GM03348 (cell line): ENCODE results near the gene S1PR4.

Source experiments
- DNase-seq: peaks from one replicate; pipeline ENCODE4 v3.0.0; 2012; ENCODE audit warnings: low spot score

Gene S1PR4

GRCh38 chr19:3178377-3178972 lies at the start of gene S1PR4:
Gene S1PR4, plus strand, starts transcription at chr19:3178769. Its CDS starts 24 bp downstream, at chr19:3178793.
- DNase-seq, result no peak

- peak; percentile 58 for DNase-seq
Observed at GRCh38 chr19:3129112-3129511, 49.5 kb upstream of the S1PR4 start.

GRCh38 chr19:3131168-3131567 lies 47.4 kb upstream of the S1PR4 start:
- no peak for DNase-seq

GRCh38 chr19:3132971-3133792 lies 45.4 kb upstream of the S1PR4 start:
- peak; percentile 70 for DNase-seq

- no peak for DNase-seq
Observed at GRCh38 chr19:3133793-3134116, 44.8 kb upstream of the S1PR4 start.

GRCh38 chr19:3135961-3136683 lies 42.4 kb upstream of the S1PR4 start, which contains the start of gene GNA15:
Gene GNA15, plus strand, starts transcription at chr19:3136033. Its CDS starts 418 bp downstream, at chr19:3136451.
- DNase-seq, result no peak

- no peak for DNase-seq
Observed at GRCh38 chr19:3136684-3137055, 41.9 kb upstream of the S1PR4 start.

- DNase-seq, result no peak
Observed at GRCh38 chr19:3137119-3137518, 41.5 kb upstream of the S1PR4 start.

GRCh38 chr19:3138268-3138667 lies 40.3 kb upstream of the S1PR4 start:
- no peak for DNase-seq

GRCh38 chr19:3140667-3141038 lies 37.9 kb upstream of the S1PR4 start:
- DNase-seq, result no peak

GRCh38 chr19:3142292-3142670 lies 36.3 kb upstream of the S1PR4 start:
- DNase-seq, result peak; percentile 88

GRCh38 chr19:3142781-3143337 lies 35.7 kb upstream of the S1PR4 start:
- DNase-seq, result no peak

- no peak for DNase-seq
Observed at GRCh38 chr19:3145909-3146676, 32.5 kb upstream of the S1PR4 start.

- DNase-seq, result no peak
Observed at GRCh38 chr19:3146677-3147100, 31.9 kb upstream of the S1PR4 start.

- no peak for DNase-seq
Observed at GRCh38 chr19:3148503-3148902, 30.1 kb upstream of the S1PR4 start.

GRCh38 chr19:3149089-3149488 lies 29.5 kb upstream of the S1PR4 start:
- DNase-seq, result no peak

GRCh38 chr19:3149526-3150505 lies 28.8 kb upstream of the S1PR4 start:
- no peak for DNase-seq

- DNase-seq, result no peak
Observed at GRCh38 chr19:3150739-3151329, 27.7 kb upstream of the S1PR4 start.

GRCh38 chr19:3151563-3152418 lies 26.8 kb upstream of the S1PR4 start:
- DNase-seq, result no peak

GRCh38 chr19:3152419-3152780 lies 26.2 kb upstream of the S1PR4 start:
- DNase-seq, result no peak
